Activated CD8-positive, alpha-beta T cell treated with anti-CD3 and anti-CD28 coated beads for 36 hours (primary cell): ENCODE measurements around the gene DHX8. TPM values are rescaled to one million over a fixed set of nuclear protein-coding genes. Genes with fewer than 3 reads are reported as not detected.
"Not testable (repeated sequence)": the region's sequence is repeated elsewhere in the genome, so short reads cannot be mapped to it uniquely, and the experiment has no call there.

Experiments used
- ATAC-seq: fragments of 200-7000 bp; cut with Tn5 transposase; one replicate; pipeline ENCODE4 v1.10.0; 2021; ENCODE audit warnings: mild to moderate bottlenecking, moderate library complexity
- CTCF ChIA-PET: fragments of 350-600 bp; sonication (Branson Sonifier 250); formaldehyde crosslinking; loops from one replicate; lab custom pipeline; 2021; ENCODE audit warnings: antibody characterized with exemption; lab: Charles Lee
- POLR2A ChIA-PET: fragments of 350-600 bp; sonication (Branson Sonifier 250); formaldehyde crosslinking; loops from one replicate; lab custom pipeline; 2021; ENCODE audit warnings: antibody characterized with exemption; lab: Charles Lee
- DNase-seq: peaks from one replicate; pipeline ENCODE4 v3.0.0-alpha.2; 2020
- H3K27ac Mint-ChIP-seq: one replicate; pipeline ENCODE4 v1.8.0; 2021; ENCODE audit warnings: mild to moderate bottlenecking, mixed read lengths
- H3K27me3 Mint-ChIP-seq: one replicate; pipeline ENCODE4 v1.8.0; 2021; ENCODE audit warnings: mixed read lengths
- H3K36me3 Mint-ChIP-seq: one replicate; pipeline ENCODE4 v1.8.0; 2021; ENCODE audit warnings: low read depth, mixed read lengths
- H3K4me1 Mint-ChIP-seq: one replicate; pipeline ENCODE4 v1.8.0; 2021; ENCODE audit warnings: low read depth, mixed read lengths
- H3K4me3 Mint-ChIP-seq: one replicate; pipeline ENCODE4 v1.8.0; 2021; ENCODE audit warnings: mild to moderate bottlenecking, moderate library complexity, mixed read lengths
- H3K9me3 Mint-ChIP-seq: one replicate; pipeline ENCODE4 v1.8.0; 2021; ENCODE audit warnings: mixed read lengths
- intact Hi-C: fragments of 100-400 bp; cut with micrococcal nuclease; formaldehyde crosslinking; loops from one replicate; pipeline ENCODE4 v1.10.0; 2022
- total RNA-seq, 2 experiments: library from RNA; stranded (reverse); gene quantifications; one replicate each; pipeline ENCODE4 v1.2.3, GENCODE V29; 2021
- TF ChIP-seq, protein P1 (sequence below): fragments of 200-600 bp; IDR thresholded peaks from one replicate; pipeline ENCODE4 v1.8.0; 2022; ENCODE audit warnings: antibody characterized with exemption, mild to moderate bottlenecking

DHX8 gene
- total RNA-seq, 2 experiments from 2014 or later: 43.0 to 45.1 TPM

DNA sequence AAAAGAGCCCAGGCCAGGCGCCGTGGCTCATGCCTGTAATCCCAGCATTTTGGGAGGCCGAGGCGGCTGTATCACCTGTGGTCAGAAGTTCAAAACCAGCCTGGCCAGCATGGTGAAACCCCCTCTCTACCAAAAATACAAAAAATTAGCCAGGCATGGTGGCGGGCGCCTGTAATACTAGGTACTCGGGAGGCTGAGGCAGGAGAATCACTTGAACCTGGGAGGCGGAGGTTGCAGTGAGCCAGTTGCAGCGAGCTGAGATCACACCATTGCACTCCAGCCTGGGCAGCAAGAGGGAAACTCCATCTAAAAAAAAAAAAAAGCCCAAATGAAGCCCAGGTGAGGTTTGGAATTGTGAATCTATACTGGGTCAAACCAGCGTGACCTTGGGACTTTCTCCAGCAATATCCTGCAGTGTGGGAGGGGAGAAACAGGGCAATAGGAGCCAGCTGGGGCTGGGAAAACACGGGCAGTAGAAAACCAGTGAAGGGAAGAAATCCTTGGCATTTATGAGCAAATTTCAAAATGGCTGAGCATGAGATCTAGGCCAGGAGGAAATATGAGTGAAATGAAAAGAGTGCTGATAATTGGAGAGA lies 8.2 kb upstream of the DHX8 start:
- no peak for ATAC-seq
- Mint-ChIP-seq H3K4me3 (no peak overlapping the region), H3K9me3 (no peaks in the 10 kb centered on the region), H3K36me3 (no peaks in the 10 kb centered on the region), H3K4me1 (no peaks in the 10 kb centered on the region), H3K27me3 (peaks cover 3% of the 10 kb centered on the region), H3K27ac (no peak overlapping the region)
- ChIA-PET POLR2A (interaction anchor here (0.7 kb wide), 1 partner anchor 82 kb away, joined by 3 read pairs; no protein-coding TSS in a partner anchor), CTCF (interaction anchor here (2.3 kb wide), 1 partner anchor 82 kb away, joined by 12 read pairs; no protein-coding TSS in a partner anchor)
- no peak for DNase-seq
- TF ChIP-seq, protein P1, sequence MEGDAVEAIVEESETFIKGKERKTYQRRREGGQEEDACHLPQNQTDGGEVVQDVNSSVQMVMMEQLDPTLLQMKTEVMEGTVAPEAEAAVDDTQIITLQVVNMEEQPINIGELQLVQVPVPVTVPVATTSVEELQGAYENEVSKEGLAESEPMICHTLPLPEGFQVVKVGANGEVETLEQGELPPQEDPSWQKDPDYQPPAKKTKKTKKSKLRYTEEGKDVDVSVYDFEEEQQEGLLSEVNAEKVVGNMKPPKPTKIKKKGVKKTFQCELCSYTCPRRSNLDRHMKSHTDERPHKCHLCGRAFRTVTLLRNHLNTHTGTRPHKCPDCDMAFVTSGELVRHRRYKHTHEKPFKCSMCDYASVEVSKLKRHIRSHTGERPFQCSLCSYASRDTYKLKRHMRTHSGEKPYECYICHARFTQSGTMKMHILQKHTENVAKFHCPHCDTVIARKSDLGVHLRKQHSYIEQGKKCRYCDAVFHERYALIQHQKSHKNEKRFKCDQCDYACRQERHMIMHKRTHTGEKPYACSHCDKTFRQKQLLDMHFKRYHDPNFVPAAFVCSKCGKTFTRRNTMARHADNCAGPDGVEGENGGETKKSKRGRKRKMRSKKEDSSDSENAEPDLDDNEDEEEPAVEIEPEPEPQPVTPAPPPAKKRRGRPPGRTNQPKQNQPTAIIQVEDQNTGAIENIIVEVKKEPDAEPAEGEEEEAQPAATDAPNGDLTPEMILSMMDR: no peak
- intact Hi-C loops: no loop called here

DNA sequence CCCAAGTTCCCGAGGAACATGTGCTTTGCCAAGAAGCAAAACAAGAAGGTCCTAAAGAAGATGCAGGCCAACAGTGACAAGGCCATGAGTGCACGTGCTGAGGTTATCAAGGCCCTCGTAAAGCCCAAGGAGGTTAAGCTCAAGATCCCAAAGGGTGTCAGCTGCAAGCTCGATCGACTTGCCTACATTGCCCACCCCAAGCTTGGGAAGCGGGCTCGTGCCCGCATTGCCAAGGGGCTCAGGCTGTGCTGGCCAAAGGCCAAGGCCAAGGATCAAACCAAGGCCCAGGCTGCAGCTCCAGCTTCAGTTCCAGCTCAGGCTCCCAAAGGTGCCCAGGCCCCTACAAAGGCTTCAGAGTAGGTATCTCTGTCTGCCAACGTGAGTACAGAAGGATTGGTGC lies 7.5 kb upstream of the DHX8 start:
- intact Hi-C loops, DNase-seq, H3K4me3 Mint-ChIP-seq, H3K27me3 Mint-ChIP-seq, ATAC-seq, H3K4me1 Mint-ChIP-seq, H3K9me3 Mint-ChIP-seq, H3K36me3 Mint-ChIP-seq, H3K27ac Mint-ChIP-seq: not testable (repeated sequence)
- CTCF ChIA-PET: interaction anchor here (2.3 kb wide), 1 partner anchor 82 kb away, joined by 12 read pairs; no protein-coding TSS in a partner anchor
- POLR2A ChIA-PET: interaction anchor here (0.7 kb wide), 1 partner anchor 82 kb away, joined by 3 read pairs; no protein-coding TSS in a partner anchor

DNA sequence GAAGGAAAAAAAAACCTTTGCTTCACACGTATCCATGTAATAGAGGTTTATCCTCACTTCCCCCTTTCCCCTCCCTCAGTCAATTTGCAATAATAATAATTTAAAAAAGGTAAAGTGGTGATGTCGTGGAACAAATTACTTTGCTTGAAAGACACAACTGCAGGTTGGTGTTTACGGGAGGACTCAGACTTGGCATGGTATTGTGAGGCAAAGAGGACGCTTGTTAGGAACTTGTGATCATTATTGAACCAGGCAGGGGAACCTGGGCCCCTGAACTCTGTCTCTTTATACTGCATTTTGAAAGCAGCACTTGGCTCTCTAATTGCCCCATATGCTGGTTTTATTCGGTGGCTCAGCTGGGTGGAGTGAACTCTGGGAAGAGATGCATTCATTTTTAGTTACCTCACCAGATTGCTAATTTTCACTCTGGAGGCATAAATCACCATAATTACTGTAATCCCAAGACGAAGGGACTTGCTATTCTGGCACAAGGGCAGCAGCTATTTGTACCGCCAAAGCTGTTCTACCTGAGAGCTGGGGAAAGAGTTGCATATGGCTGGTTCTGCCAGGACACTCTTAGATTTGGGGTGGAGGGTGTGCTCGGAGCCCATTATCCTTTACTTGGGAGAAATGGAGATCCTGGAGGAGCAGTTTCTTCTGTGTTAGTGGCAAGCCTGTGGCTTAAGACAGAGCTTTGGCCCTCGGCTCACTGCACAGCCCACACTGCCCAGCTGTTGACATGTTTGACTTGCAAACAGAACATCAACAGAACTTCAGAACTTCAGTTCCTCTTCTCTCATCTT lies 5.7 kb upstream of the DHX8 start:
- ChIA-PET CTCF (interaction anchor here (0.6 to 1.9 kb wide), 3 partner anchors 84 to 613 kb away, joined by 3 to 10 read pairs (median 3); no protein-coding TSS in a partner anchor), POLR2A (interaction anchor here (0.8 kb wide), 1 partner anchor 111 kb away, joined by 3 read pairs; no protein-coding TSS in a partner anchor)
- DNase-seq: no peak
- H3K27ac Mint-ChIP-seq: no peak overlapping the region
- no peaks in the 10 kb centered on the region for H3K9me3 Mint-ChIP-seq
- no peaks in the 10 kb centered on the region for H3K36me3 Mint-ChIP-seq
- intact Hi-C loops: no loop called here
- H3K27me3 Mint-ChIP-seq: peaks cover 1% of the 10 kb centered on the region
- ATAC-seq: no peak
- H3K4me3 Mint-ChIP-seq: no peak overlapping the region
- TF ChIP-seq, protein P1: no peak
- H3K4me1 Mint-ChIP-seq: no peaks in the 10 kb centered on the region

DNA sequence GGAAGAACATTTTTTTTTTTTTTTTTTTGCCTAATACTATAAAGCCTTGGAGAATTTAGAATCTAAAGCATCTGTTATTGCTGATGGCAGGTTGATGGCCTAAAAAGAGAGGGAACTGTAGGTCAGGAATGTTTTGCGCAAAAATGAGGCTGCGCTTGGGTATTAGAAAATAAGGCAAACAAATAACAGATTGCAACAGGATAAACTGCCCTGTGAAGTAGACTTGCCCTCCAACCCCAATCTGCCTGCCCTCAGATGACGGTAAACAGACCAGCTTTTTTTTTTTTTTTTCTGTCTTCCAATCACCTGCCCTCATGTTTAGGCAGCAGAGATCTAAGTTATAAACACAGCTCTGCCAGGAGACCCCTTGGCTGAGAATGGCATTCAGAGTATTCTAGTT lies 3.8 kb upstream of the DHX8 start:
- DNase-seq (no peak), ATAC-seq (no peak)
- TF ChIP-seq, protein P1: no peak
- intact Hi-C loops: no loop called here
- Mint-ChIP-seq H3K4me3 (no peak overlapping the region), H3K9me3 (no peaks in the 10 kb centered on the region), H3K27ac (no peak overlapping the region), H3K27me3 (no peaks in the 10 kb centered on the region), H3K4me1 (peaks cover 9% of the 10 kb centered on the region), H3K36me3 (peaks cover 3% of the 10 kb centered on the region)
- CTCF ChIA-PET: interaction anchor here (11.5 kb wide), 1 partner anchor 85 kb away, joined by 338 read pairs; the partner anchor contains the start of gene ARL4D
- POLR2A ChIA-PET: interaction anchor here (0.6 to 6.7 kb wide), 2 partner anchors 112 to 356 kb away, joined by 4 to 50 read pairs; no protein-coding TSS in a partner anchor
